Choroid plexus epithelial cell (primary cell): ENCODE results near the gene GPR39.
A peak's percentile ranks its signal among the peaks of the same experiment; 100 is the strongest.

ENCODE experiments used
- DNase-seq: peaks from one replicate; pipeline ENCODE4 v3.0.0-alpha.2; 2010; ENCODE audit warnings: low read depth
- H3K4me3 ChIP-seq: 2 replicates; pipeline ENCODE4 v1.5.1; 2011; ENCODE audit warnings: low read depth, mild to moderate bottlenecking, control low read depth, low read length, moderate library complexity
- CTCF ChIP-seq: conservative IDR thresholded peaks from 2 replicates; pipeline ENCODE4 v1.5.1; 2011; ENCODE audit warnings: low read depth, mild to moderate bottlenecking, control low read depth, inconsistent platforms, low read length, moderate library complexity

GPR39 gene

DNA sequence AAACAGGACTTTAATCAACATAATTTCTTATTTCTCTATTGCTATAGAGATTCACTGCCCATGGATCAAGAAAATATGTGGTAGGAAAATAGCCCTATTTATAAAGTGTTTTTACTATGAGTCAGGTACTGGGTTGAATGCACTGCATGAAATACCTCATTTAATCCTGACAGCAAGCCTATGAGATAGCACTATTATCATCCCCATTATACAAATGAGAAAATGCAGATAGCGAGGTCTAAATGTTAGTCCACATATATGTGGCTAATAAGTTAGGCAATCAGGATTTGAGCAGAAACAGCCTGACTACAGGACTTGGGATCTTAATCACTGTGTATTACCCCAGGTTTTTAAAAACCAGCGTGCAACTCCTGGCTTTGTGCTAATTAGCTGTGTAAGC, 261.9 kb downstream of the GPR39 start:
- H3K4me3 ChIP-seq = no peak overlapping the region
- no peak for TF ChIP-seq CTCF
- DNase-seq = no peak

GRCh38 chr2:132680544-132680943, 263.9 kb downstream of the GPR39 start:
- TF ChIP-seq CTCF = no peak
- no peak for DNase-seq

DNA sequence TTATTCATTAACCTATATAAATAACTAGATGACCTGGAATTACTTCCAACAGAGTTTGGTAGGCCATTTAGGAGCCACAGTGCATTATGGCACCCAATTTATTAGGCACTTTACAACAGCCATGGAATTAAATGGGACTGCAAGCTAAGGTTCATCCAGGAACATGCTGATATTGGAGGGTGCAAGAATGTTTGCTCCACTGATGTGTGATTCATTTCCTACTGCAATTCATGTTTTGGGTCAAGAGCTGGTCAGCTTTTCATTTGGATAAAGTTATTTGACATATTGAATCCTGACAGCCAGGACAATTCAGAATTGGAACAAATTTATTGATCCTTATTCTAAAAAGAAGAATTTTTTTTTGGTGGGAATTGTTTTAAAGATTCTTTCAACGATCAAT, 265.2 kb downstream of the GPR39 start:
- no peak overlapping the region for H3K4me3 ChIP-seq
- TF ChIP-seq CTCF = no peak
- no peak for DNase-seq

More at GRCh38 chr2:132680544-132680943, 263.9 kb downstream of the GPR39 start:
- H3K4me3 ChIP-seq = no peak overlapping the region

- DNase-seq = no peak
- TF ChIP-seq CTCF = no peak
- no peak overlapping the region for H3K4me3 ChIP-seq
Observed at GRCh38 chr2:132690664-132691303, 274.2 kb downstream of the GPR39 start.

- DNase-seq = no peak
- no peak overlapping the region for H3K4me3 ChIP-seq
- TF ChIP-seq CTCF = no peak
Observed at GRCh38 chr2:132691556-132691955, 275.0 kb downstream of the GPR39 start.

- peak; percentile 49 for DNase-seq
- H3K4me3 ChIP-seq = no peak overlapping the region
- no peak for TF ChIP-seq CTCF
Observed at GRCh38 chr2:132692816-132693215, 276.2 kb downstream of the GPR39 start.
